Pancreas (tissue), 10 donors: ENCODE data around the gene ST3GAL5. TPM values are rescaled to one million over a fixed set of nuclear protein-coding genes. Genes with fewer than 3 reads are reported as not detected.
A peak's percentile ranks its signal among the peaks of the same experiment; 100 is the strongest.
"Not testable (repeated sequence)": the region's sequence is repeated elsewhere in the genome, so short reads cannot be mapped to it uniquely, and the experiment has no call there.

Experiments
- ATAC-seq, 4 donors: fragments of 200-7000 bp; cut with Tn5 transposase; one replicate each; pipeline versions ENCODE4 v1.8.0 to v1.9.1; 2020; ENCODE audit warnings: mild to moderate bottlenecking in 4 of 4, moderate library complexity in 4 of 4
- DNase-seq, 6 donors: peaks; one replicate each; pipeline ENCODE4 v3.0.0-alpha.2; 2020
- FAIRE-seq: peaks from 2 replicates; lab custom pipeline; 2012; peaks lifted over from hg19 to GRCh38; lab: Jason Lieb, UNC
- H3K27ac ChIP-seq, 4 donors: fragments of 200-600 bp; sonication (generic); 1 replicate in 3 of 4; 2 replicates in 1 of 4; pipeline versions ENCODE4 v1.5.0 to v1.8.0; 2020
- H3K27me3 ChIP-seq, 4 donors: fragments of 200-600 bp; one replicate each; pipeline ENCODE4 v1.8.0; 2021
- H3K36me3 ChIP-seq, 3 donors: fragments of 200-600 bp; sonication (generic) in 1 of 3; one replicate each; pipeline versions ENCODE4 v1.5.0 to v1.8.0; 2020 to 2021
- H3K4me1 ChIP-seq, 3 donors: fragments of 200-600 bp; one replicate each; pipeline ENCODE4 v1.8.0; 2021
- H3K4me3 ChIP-seq, 4 donors: fragments of 200-600 bp; sonication (generic) in 2 of 4; one replicate each; pipeline versions ENCODE4 v1.5.0 to v1.8.0; 2020 to 2021
- H3K9me3 ChIP-seq, 4 donors: fragments of 200-600 bp; one replicate each; pipeline ENCODE4 v1.8.0; 2021
- CTCF ChIP-seq, 4 donors: fragments of 200-600 bp; sonication (generic) in 3 of 4; IDR thresholded peaks; one replicate each; pipeline versions ENCODE4 v1.5.0 to v1.8.0; 2021; ENCODE audit warnings: antibody characterized with exemption in 4 of 4
- WGBS, 2 donors: extraction: QIAGEN DNeasy Blood & Tissue Kit; methylation state at CpG; one replicate each; pipeline ENCODE4 v1.1.7; 2013; 5-methylcytosine and 5-hydroxymethylcytosine counted together
- intact Hi-C, 3 donors: fragments of 100-400 bp; cut with DNase I; formaldehyde crosslinking; loops; one replicate each; pipeline versions ENCODE4 v1.11.1 to v1.14.2; 2022
- polyA plus RNA-seq, 2 donors: library from polyadenylated mRNA; stranded (reverse); fragments of 200-250 nt; gene quantifications; one replicate each; pipeline ENCODE4 v1.2.3, GENCODE V29; 2013
- total RNA-seq, 6 donors: library from RNA; stranded (reverse); fragmentation: NEBNext Ultra II Directional in 4 of 6; extraction: Animal tissue kit (Norgen Biotek cat#: 25700) in 4 of 6; gene quantifications; one replicate each; pipeline versions ENCODE4 v1.2.1 to v1.2.4, GENCODE V29; 2021 to 2023
- donor health status: healthy with polysubstance abuse.
- donor health status: DM: no; HTN: no; CAD: no; lungs with moderate emphysema.
- donor health status: DM: no; HTN: no; CAD: no.
- donor health status: control.
- donor health status: control.
- donor health status: Bipolar disorder and iron deficiency.
- donor health status: DM: yes; HTN: yes; CAD: no.
- donor health status: DM: no; HTN: no; CAD: no.
- donor health status: DM: no; HTN: no; CAD: no.
- donor health status: DM: yes; HTN: yes; CAD: no.

The ST3GAL5 gene
- total and polyA plus RNA-seq, 8 donors = 4.4 to 14.5 (median 6.9) TPM

- intact Hi-C loops = no loop called here
- TF ChIP-seq CTCF (IDR thresholded peaks at IDR 0.05) = no peak
- Histone ChIP-seq H3K36me3 (no peaks in the 10 kb centered on the region), H3K4me1 (peaks cover 0 to 6% (median 0%) of the 10 kb centered on the region in 3 donors), H3K9me3 (no peaks in the 10 kb centered on the region), H3K27me3 (no peaks in the 10 kb centered on the region), H3K4me3 (no peak overlapping the region), H3K27ac (no peak overlapping the region)
- DNase-seq = no peak
- no peak for FAIRE-seq
- 73 to 81% methylated on average over 3 of the region's 3 CpGs for WGBS, 2 donors
- peak in 3 of 4 donors; percentile 38 to 71 (median 54) for ATAC-seq
Measured at GRCh38 chr2:85935746-85936208, 47.0 kb upstream of the ST3GAL5 start.

GRCh38 chr2:85935170-85935745, 46.5 kb upstream of the ST3GAL5 start:
- no peak overlapping the region for H3K27ac ChIP-seq
- H3K4me3 ChIP-seq = no peak overlapping the region
- no peak for TF ChIP-seq CTCF (IDR thresholded peaks at IDR 0.05)
- H3K9me3 ChIP-seq = no peaks in the 10 kb centered on the region
- H3K4me1 ChIP-seq = peaks cover 0 to 6% (median 0%) of the 10 kb centered on the region in 3 donors
- intact Hi-C loops = no loop called here
- H3K36me3 ChIP-seq = no peaks in the 10 kb centered on the region
- WGBS, 2 donors = 77 to 78% methylated on average over 6 of the region's 6 CpGs
- H3K27me3 ChIP-seq = no peaks in the 10 kb centered on the region
- no peak for FAIRE-seq
- ATAC-seq = no peak
- no peak for DNase-seq

- WGBS, 2 donors = 49 to 53% methylated on average over 7 of the region's 7 CpGs
- Histone ChIP-seq H3K9me3 (no peaks in the 10 kb centered on the region), H3K27ac (peak overlapping the region in 1 of 4 donors; percentile 30), H3K4me3 (no peak overlapping the region), H3K4me1 (peaks cover 0 to 13% (median 4%) of the 10 kb centered on the region in 3 donors), H3K27me3 (no peaks in the 10 kb centered on the region), H3K36me3 (no peaks in the 10 kb centered on the region)
- ATAC-seq = peak in 3 of 4 donors; percentile 36 to 49 (median 44)
- TF ChIP-seq CTCF (IDR thresholded peaks at IDR 0.05) = no peak
- FAIRE-seq = no peak
- DNase-seq = no peak
- intact Hi-C loops = no loop called here
Measured at GRCh38 chr2:85933753-85934594, 45.2 kb upstream of the ST3GAL5 start.

- H3K27me3 ChIP-seq, FAIRE-seq, H3K27ac ChIP-seq, DNase-seq, H3K4me3 ChIP-seq, intact Hi-C loops, ATAC-seq, H3K9me3 ChIP-seq, H3K36me3 ChIP-seq: not testable (repeated sequence)
- 89 to 94% methylated on average over 7 of the region's 7 CpGs for WGBS, 2 donors
- peaks cover 0 to 11% (median 4%) of the 10 kb centered on the region in 3 donors for H3K4me1 ChIP-seq
Measured at GRCh38 chr2:85931151-85931550, 42.4 kb upstream of the ST3GAL5 start.
